Gastroesophageal sphincter (tissue), 4 donors: ENCODE results near the gene CHRNB2. TPM values are rescaled to one million over a fixed set of nuclear protein-coding genes. Genes with fewer than 3 reads are reported as not detected.
"Not testable (repeated sequence)": the region's sequence is repeated elsewhere in the genome, so short reads cannot be mapped to it uniquely, and the experiment has no call there.

Experiments
- ATAC-seq: fragments of 150-250 bp; one replicate; pipeline ENCODE4 v1.9.1; 2016; ENCODE audit warnings: mild to moderate bottlenecking, moderate library complexity
- H3K27ac ChIP-seq, 4 donors: fragments of 200-600 bp; sonication (generic) in 3 of 4; 1 replicate in 3 of 4; 2 replicates in 1 of 4; pipeline ENCODE4 v1.5.1; 2016 to 2019
- H3K27me3 ChIP-seq: fragments of 200-600 bp; sonication (generic); one replicate; pipeline ENCODE4 v1.5.1; 2019
- H3K36me3 ChIP-seq, 2 donors: fragments of 200-600 bp; sonication (generic); one replicate each; pipeline ENCODE4 v1.5.1; 2019; ENCODE audit warnings: control low read depth in 1 of 2
- H3K4me1 ChIP-seq, 3 donors: fragments of 200-600 bp; sonication (generic); 1 replicate in 2 of 3; 2 replicates in 1 of 3; pipeline ENCODE4 v1.5.1; 2016 to 2019; ENCODE audit warnings: control low read depth in 2 of 3
- H3K4me3 ChIP-seq, 2 donors: fragments of 200-600 bp; sonication (generic); one replicate each; pipeline ENCODE4 v1.5.1; 2019; ENCODE audit warnings: mild to moderate bottlenecking in 1 of 2, moderate library complexity in 1 of 2
- H3K9me3 ChIP-seq, 3 donors: fragments of 200-600 bp; sonication (generic); one replicate each; pipeline ENCODE4 v1.5.1; 2017 to 2019; ENCODE audit warnings: control low read depth in 2 of 3
- EP300 ChIP-seq: sonication (generic); formaldehyde crosslinking; IDR thresholded peaks from one replicate; pipeline ENCODE4 v1.6.1; 2017; ENCODE audit warnings: antibody characterized with exemption, mild to moderate bottlenecking
- POLR2A ChIP-seq, 2 donors: fragments of 450-650 bp; IDR thresholded peaks; one replicate each; pipeline ENCODE4 v1.6.1; 2017; ENCODE audit warnings: antibody characterized with exemption in 2 of 2, mild to moderate bottlenecking in 2 of 2, moderate library complexity in 1 of 2
- POLR2AphosphoS5 ChIP-seq: sonication (generic); formaldehyde crosslinking; IDR thresholded peaks from one replicate; pipeline ENCODE4 v1.6.1; 2017; ENCODE audit warnings: antibody characterized with exemption
- WGBS, 2 donors: methylation state at CpG; one replicate each; pipeline ENCODE4 v1.1.5; 2018; ENCODE audit warnings: low coverage in 1 of 2; 5-methylcytosine and 5-hydroxymethylcytosine counted together
- total RNA-seq, 4 donors: library from RNA; depleted of rRNA; stranded (reverse); fragments of >200 nt; gene quantifications; one replicate each; pipeline ENCODE4 v1.1.0, GENCODE V29; 2016
- TF ChIP-seq, protein P1 (sequence below), 4 experiments: fragments of 200-600 bp in 2 of 4; fragments of 450-650 bp in 2 of 4; sonication (generic) in 1 of 4; IDR thresholded peaks; one replicate each; pipeline ENCODE4 v1.5.1; 2017 to 2019; ENCODE audit warnings: antibody characterized with exemption in 4 of 4, mild to moderate bottlenecking in 2 of 4, moderate library complexity in 2 of 4

The CHRNB2 gene
- total RNA-seq, 4 donors from 2014 or later = 0.08 to 0.45 (median 0.13) TPM; not detected in 1

DNA sequence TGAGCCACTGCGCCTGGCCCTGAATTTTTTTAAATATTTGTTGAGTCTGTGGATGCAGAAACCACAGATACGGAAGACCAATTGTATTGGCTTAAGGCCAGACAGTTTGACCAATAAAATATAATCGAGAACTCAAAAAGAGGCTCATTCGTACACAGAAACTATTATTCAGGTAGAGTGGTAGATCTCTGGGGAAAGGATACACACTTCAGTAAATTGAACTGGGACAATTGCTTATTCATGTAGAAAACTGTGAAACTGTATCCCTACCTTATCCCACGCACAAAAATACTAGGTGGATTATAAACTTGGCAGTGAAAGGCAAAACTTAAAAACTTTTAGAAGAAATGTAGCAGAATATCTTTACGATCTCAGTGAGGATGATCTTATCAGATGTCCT is 40.4 kb upstream of the CHRNB2 start:
- TF ChIP-seq, protein P1, sequence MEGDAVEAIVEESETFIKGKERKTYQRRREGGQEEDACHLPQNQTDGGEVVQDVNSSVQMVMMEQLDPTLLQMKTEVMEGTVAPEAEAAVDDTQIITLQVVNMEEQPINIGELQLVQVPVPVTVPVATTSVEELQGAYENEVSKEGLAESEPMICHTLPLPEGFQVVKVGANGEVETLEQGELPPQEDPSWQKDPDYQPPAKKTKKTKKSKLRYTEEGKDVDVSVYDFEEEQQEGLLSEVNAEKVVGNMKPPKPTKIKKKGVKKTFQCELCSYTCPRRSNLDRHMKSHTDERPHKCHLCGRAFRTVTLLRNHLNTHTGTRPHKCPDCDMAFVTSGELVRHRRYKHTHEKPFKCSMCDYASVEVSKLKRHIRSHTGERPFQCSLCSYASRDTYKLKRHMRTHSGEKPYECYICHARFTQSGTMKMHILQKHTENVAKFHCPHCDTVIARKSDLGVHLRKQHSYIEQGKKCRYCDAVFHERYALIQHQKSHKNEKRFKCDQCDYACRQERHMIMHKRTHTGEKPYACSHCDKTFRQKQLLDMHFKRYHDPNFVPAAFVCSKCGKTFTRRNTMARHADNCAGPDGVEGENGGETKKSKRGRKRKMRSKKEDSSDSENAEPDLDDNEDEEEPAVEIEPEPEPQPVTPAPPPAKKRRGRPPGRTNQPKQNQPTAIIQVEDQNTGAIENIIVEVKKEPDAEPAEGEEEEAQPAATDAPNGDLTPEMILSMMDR (IDR thresholded peaks at IDR 0.05) = no peak
- TF ChIP-seq POLR2AphosphoS5 (no peak), POLR2A (IDR thresholded peaks at IDR 0.05) (no peak), EP300 (no peak)
- WGBS, 2 donors = 49 to 69% methylated on average over 5 to 6 of the region's 6 CpGs
- Histone ChIP-seq H3K4me3 (no peak overlapping the region), H3K4me1 (no peaks in the 10 kb centered on the region), H3K9me3 (no peaks in the 10 kb centered on the region), H3K27me3 (no peaks in the 10 kb centered on the region), H3K36me3 (no peaks in the 10 kb centered on the region), H3K27ac (no peak overlapping the region)
- no peak for ATAC-seq

- no peak for TF ChIP-seq POLR2AphosphoS5
- TF ChIP-seq, protein P1 (IDR thresholded peaks at IDR 0.05) = no peak
- H3K27me3 ChIP-seq = no peaks in the 10 kb centered on the region
- H3K36me3 ChIP-seq = no peaks in the 10 kb centered on the region
- WGBS, 2 donors = 90 to 97% methylated on average over 6 of the region's 6 CpGs
- ATAC-seq = no peak
- H3K27ac ChIP-seq = no peak overlapping the region
- H3K9me3 ChIP-seq = no peaks in the 10 kb centered on the region
- H3K4me3 ChIP-seq = no peak overlapping the region
- H3K4me1 ChIP-seq = no peaks in the 10 kb centered on the region
These were observed 38.3 kb upstream of the CHRNB2 start for GRCh38 chr1:154529308-154529707.

DNA sequence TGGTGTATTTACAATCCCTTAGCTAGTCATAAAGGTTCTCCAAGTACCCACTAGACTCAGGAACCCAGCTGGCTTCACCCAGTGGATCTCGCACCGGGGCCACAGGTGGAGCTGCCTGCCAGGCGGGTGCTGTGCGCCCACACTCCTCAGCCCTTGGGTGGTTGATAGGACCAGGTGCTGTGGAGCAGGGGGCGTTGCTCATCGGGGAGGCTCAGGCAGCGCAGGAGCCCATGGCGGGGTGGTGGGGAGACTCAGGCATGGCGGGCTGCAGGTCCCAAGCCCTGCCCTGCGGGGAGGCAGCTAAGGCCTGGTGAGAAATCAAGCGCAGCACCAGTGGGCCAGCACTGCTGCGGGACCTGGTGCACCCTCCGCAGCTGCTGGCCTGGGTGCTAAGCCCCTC is 35.6 kb upstream of the CHRNB2 start:
- not testable (repeated sequence) for H3K36me3 ChIP-seq, H3K9me3 ChIP-seq, H3K27ac ChIP-seq, H3K27me3 ChIP-seq, H3K4me3 ChIP-seq, H3K4me1 ChIP-seq, ATAC-seq
- WGBS, 2 donors = no CpG with 5 or more reads among the region's 13 CpGs

DNA sequence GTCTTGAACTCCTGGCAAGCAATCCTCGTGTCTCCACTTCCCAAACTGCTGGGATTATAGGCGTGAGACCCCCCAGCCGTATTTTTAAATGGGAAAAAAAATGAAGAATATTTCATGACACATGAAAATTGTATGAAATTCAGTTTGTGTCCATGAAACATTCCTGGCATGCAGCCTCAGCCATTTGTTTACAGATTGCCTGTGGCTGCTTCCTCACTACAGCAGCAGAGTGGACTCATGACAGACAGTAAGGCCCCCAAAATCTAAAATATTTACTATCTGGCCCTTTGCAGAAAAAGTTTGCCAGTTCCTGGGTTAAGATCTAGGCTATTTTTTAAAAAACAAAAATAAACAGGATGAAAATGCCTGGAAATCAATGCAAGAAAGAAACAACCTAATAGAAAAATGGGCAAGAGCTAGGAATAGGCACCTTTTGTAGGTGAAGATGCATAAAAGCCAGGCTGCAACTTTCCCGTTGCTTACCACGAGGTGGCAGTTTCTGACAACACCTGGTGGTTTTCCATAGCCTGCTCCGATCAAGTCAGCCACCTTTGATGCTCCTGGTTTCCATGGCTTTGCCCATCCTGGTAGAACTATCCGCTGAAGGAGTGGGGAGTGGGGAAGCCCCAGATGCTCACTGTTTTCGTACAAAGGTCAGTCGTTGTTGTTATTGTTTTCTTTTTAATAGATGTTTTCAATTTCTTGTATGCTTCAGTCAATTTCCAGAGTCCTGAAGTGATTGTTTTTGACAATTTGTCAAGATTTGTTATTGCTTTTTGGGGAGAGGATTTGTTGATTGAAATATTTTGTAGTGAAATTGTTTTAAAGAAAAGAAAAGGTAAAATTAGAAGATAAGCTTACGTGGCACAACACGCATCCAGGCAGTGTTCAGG is 33.4 kb upstream of the CHRNB2 start:
- H3K27me3 ChIP-seq = peaks cover 6% of the 10 kb centered on the region
- H3K36me3 ChIP-seq = no peaks in the 10 kb centered on the region
- no peak overlapping the region for H3K27ac ChIP-seq
- no peaks in the 10 kb centered on the region for H3K4me1 ChIP-seq
- H3K4me3 ChIP-seq = no peak overlapping the region
- H3K9me3 ChIP-seq = no peaks in the 10 kb centered on the region
- no peak for TF ChIP-seq EP300
- TF ChIP-seq POLR2A (IDR thresholded peaks at IDR 0.05) = no peak
- TF ChIP-seq POLR2AphosphoS5 = no peak
- TF ChIP-seq, protein P1 (IDR thresholded peaks at IDR 0.05) = peak in 2 of 4 experiments; percentile 29
- 54 to 62% methylated on average over 8 to 10 of the region's 11 CpGs for WGBS, 2 donors
- ATAC-seq = no peak

GRCh38 chr1:154536570-154536969 is 31.0 kb upstream of the CHRNB2 start:
- WGBS, 2 donors = 71 to 77% methylated on average over 6 to 7 of the region's 7 CpGs
- Histone ChIP-seq H3K4me3 (no peak overlapping the region), H3K4me1 (no peaks in the 10 kb centered on the region), H3K36me3 (no peaks in the 10 kb centered on the region), H3K27ac (no peak overlapping the region), H3K9me3 (no peaks in the 10 kb centered on the region), H3K27me3 (peaks cover 16% of the 10 kb centered on the region)
- no peak for ATAC-seq
- TF ChIP-seq POLR2AphosphoS5 (no peak), POLR2A (IDR thresholded peaks at IDR 0.05) (no peak), EP300 (no peak)
- TF ChIP-seq, protein P1 (IDR thresholded peaks at IDR 0.05) = no peak
